Measurements from ENCODE around the gene LASP1NB.

The LASP1NB gene

DNA sequence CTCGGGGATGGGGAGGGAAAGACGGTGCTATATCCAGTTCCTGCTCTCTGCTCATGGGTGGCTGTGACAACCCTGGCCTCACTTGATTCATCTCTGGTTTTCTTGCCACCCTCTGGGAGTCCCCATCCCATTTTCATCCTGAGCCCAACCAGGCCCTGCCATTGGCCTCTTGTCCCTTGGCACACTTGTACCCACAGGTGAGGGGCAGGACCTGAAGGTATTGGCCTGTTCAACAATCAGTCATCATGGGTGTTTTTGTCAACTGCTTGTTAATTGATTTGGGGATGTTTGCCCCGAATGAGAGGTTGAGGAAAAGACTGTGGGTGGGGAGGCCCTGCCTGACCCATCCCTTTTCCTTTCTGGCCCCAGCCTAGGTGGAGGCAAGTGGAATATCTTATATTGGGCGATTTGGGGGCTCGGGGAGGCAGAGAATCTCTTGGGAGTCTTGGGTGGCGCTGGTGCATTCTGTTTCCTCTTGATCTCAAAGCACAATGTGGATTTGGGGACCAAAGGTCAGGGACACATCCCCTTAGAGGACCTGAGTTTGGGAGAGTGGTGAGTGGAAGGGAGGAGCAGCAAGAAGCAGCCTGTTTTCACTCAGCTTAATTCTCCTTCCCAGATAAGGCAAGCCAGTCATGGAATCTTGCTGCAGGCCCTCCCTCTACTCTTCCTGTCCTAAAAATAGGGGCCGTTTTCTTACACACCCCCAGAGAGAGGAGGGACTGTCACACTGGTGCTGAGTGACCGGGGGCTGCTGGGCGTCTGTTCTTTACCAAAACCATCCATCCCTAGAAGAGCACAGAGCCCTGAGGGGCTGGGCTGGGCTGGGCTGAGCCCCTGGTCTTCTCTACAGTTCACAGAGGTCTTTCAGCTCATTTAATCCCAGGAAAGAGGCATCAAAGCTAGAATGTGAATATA lies 4.8 kb upstream of the LASP1NB start:
- Histone ChIP-seq H3K27ac (ENCODE audit: low read length) (no peak overlapping the region), H3K36me3 (ENCODE audit: control insufficient read depth, insufficient read depth, low read length) (no peaks in the 10 kb centered on the region), H3K27me3 (ENCODE audit: control insufficient read depth, insufficient read depth, low read length) (no peaks in the 10 kb centered on the region), H3K9me3 (ENCODE audit: control insufficient read depth, insufficient read depth, low read depth, low read length) (no peaks in the 10 kb centered on the region), H3K4me3 (ENCODE audit: low read depth in 2 of 2, low read length in 2 of 2) (no peak overlapping the region), H3K4me1 (ENCODE audit: control insufficient read depth, insufficient read depth, low read length) (no peaks in the 10 kb centered on the region)
- intact Hi-C loops (cut with micrococcal nuclease; ENCODE audit: unreplicated experiment) (no loop called here), in situ Hi-C loops (cut with HindIII; ENCODE audit: low pct_unique_long_range_greater_than_20kb, low sequenced_read_pairs) (no loop called here)
- no peak for ATAC-seq
- POLR2A ChIA-PET = interaction anchor here (0.5 kb wide), 1 partner anchor 249 kb away, joined by 6 read pairs; no protein-coding TSS in a partner anchor
- TF ChIP-seq, protein P1, sequence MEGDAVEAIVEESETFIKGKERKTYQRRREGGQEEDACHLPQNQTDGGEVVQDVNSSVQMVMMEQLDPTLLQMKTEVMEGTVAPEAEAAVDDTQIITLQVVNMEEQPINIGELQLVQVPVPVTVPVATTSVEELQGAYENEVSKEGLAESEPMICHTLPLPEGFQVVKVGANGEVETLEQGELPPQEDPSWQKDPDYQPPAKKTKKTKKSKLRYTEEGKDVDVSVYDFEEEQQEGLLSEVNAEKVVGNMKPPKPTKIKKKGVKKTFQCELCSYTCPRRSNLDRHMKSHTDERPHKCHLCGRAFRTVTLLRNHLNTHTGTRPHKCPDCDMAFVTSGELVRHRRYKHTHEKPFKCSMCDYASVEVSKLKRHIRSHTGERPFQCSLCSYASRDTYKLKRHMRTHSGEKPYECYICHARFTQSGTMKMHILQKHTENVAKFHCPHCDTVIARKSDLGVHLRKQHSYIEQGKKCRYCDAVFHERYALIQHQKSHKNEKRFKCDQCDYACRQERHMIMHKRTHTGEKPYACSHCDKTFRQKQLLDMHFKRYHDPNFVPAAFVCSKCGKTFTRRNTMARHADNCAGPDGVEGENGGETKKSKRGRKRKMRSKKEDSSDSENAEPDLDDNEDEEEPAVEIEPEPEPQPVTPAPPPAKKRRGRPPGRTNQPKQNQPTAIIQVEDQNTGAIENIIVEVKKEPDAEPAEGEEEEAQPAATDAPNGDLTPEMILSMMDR (IDR thresholded peaks at IDR 0.05) = no peak
- TF ChIP-seq POLR2AphosphoS5 (IDR thresholded peaks at IDR 0.05; ENCODE audit: low read depth, low read length) (no peak), TCF7L2 (IDR thresholded peaks at IDR 0.05; ENCODE audit: low read depth, low read length) (no peak), SIN3A (IDR thresholded peaks at IDR 0.05; ENCODE audit: borderline replicate concordance, insufficient read depth, low read depth, low read length) (no peak)
- TF ChIP-seq, protein P2, sequence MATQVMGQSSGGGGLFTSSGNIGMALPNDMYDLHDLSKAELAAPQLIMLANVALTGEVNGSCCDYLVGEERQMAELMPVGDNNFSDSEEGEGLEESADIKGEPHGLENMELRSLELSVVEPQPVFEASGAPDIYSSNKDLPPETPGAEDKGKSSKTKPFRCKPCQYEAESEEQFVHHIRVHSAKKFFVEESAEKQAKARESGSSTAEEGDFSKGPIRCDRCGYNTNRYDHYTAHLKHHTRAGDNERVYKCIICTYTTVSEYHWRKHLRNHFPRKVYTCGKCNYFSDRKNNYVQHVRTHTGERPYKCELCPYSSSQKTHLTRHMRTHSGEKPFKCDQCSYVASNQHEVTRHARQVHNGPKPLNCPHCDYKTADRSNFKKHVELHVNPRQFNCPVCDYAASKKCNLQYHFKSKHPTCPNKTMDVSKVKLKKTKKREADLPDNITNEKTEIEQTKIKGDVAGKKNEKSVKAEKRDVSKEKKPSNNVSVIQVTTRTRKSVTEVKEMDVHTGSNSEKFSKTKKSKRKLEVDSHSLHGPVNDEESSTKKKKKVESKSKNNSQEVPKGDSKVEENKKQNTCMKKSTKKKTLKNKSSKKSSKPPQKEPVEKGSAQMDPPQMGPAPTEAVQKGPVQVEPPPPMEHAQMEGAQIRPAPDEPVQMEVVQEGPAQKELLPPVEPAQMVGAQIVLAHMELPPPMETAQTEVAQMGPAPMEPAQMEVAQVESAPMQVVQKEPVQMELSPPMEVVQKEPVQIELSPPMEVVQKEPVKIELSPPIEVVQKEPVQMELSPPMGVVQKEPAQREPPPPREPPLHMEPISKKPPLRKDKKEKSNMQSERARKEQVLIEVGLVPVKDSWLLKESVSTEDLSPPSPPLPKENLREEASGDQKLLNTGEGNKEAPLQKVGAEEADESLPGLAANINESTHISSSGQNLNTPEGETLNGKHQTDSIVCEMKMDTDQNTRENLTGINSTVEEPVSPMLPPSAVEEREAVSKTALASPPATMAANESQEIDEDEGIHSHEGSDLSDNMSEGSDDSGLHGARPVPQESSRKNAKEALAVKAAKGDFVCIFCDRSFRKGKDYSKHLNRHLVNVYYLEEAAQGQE (IDR thresholded peaks at IDR 0.05; ENCODE audit: insufficient read depth in 1 of 2, low read depth in 2 of 2, low read length in 1 of 2) = no peak
- BruUV-seq (replicated peaks) = no TSS peak
- DNase-seq (ENCODE audit: low read depth, low spot score) = no peak
- CTCF ChIA-PET = no interaction called here

DNA sequence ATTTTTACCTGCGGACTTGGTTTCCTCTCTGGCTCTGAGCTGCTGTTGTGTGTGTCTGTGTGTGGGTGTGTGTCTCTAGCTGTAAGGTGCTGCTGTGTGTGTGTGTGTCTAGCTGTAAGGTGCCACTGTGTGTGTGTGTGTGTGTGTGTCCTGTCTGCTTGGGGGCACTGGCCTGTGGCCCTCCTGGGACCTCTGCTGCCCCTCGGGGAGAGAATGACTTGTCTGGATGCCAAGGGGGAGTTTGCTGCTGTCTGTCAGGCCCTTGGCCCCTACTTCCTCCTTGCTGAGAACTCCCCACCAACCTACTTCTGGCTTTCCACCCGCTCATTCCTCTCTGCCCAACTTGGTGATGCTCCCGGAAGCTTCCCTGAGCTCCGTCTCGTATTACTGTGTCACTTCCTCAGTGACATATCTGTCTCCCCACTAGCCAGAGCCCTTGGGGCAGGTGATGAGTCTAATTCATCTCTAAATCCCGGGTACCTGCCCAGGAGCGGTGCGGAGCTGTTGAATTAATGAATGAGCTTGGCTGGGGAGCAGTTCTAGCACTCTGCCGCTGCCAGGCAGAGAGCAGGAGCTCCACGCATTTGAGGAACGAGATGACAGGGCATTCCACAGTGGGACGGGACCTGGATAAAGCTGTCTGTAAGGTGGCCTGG lies 3.5 kb upstream of the LASP1NB start:
- H3K27ac ChIP-seq (ENCODE audit: low read length) = no peak overlapping the region
- H3K4me3 ChIP-seq (ENCODE audit: low read depth in 2 of 2, low read length in 2 of 2) = no peak overlapping the region
- intact Hi-C loops (cut with micrococcal nuclease; ENCODE audit: unreplicated experiment) = no loop called here

More for the DNA sequence above, 3.5 kb upstream of the LASP1NB start:
- POLR2A ChIA-PET = no interaction called here
- in situ Hi-C loops (cut with HindIII; ENCODE audit: low pct_unique_long_range_greater_than_20kb, low sequenced_read_pairs) = no loop called here
- no peaks in the 10 kb centered on the region for H3K9me3 ChIP-seq (ENCODE audit: control insufficient read depth, insufficient read depth, low read depth, low read length)
- no peak for DNase-seq (ENCODE audit: low read depth, low spot score)
- H3K27me3 ChIP-seq (ENCODE audit: control insufficient read depth, insufficient read depth, low read length) = no peaks in the 10 kb centered on the region
- CTCF ChIA-PET = interaction anchor here (0.6 kb wide), 2 partner anchors 106 to 187 kb away, joined by 3 to 4 read pairs; no protein-coding TSS in a partner anchor
- no TSS peak for BruUV-seq (replicated peaks)
- ATAC-seq = no peak
- H3K36me3 ChIP-seq (ENCODE audit: control insufficient read depth, insufficient read depth, low read length) = no peaks in the 10 kb centered on the region
- H3K4me1 ChIP-seq (ENCODE audit: control insufficient read depth, insufficient read depth, low read length) = no peaks in the 10 kb centered on the region
- TF ChIP-seq, protein P2 (IDR thresholded peaks at IDR 0.05; ENCODE audit: insufficient read depth in 1 of 2, low read depth in 2 of 2, low read length in 1 of 2) = no peak
- TF ChIP-seq POLR2AphosphoS5 (IDR thresholded peaks at IDR 0.05; ENCODE audit: low read depth, low read length) = no peak
- no peak for TF ChIP-seq TCF7L2 (IDR thresholded peaks at IDR 0.05; ENCODE audit: low read depth, low read length)
- TF ChIP-seq SIN3A (IDR thresholded peaks at IDR 0.05; ENCODE audit: borderline replicate concordance, insufficient read depth, low read depth, low read length) = no peak
- TF ChIP-seq, protein P1 (IDR thresholded peaks at IDR 0.05) = no peak

All from Panc1 (cell line).